GM13976 (cell line): Measurements from ENCODE around the gene RELCH.

ENCODE experiments used
- DNase-seq: peaks from one replicate; pipeline ENCODE4 v3.0.0; 2012; ENCODE audit warnings: low spot score
- CTCF ChIP-seq: IDR thresholded peaks from 2 replicates; pipeline ENCODE4 v1.5.1; 2012; ENCODE audit warnings: borderline replicate concordance, mild to moderate bottlenecking; ENCODE audit not compliant: insufficient read depth; ENCODE audit errors: extremely low read depth, missing control alignments, control extremely low read depth
- in situ Hi-C: fragments of 300-500 bp; cut with MboI; formaldehyde crosslinking; loops from one replicate; pipeline ENCODE4 v1.12.0; 2022; ENCODE audit warnings: low sequenced_read_pairs, mixed read lengths, inconsistent platforms; ENCODE audit not compliant: unreplicated experiment

RELCH gene

GRCh38 chr18:62200121-62200914 lies 13.3 kb downstream of the RELCH start:
- in situ Hi-C loops: no loop called here
- no peak for TF ChIP-seq CTCF

GRCh38 chr18:62201870-62202269 lies 14.8 kb downstream of the RELCH start:
- in situ Hi-C loops: no loop called here
- no peak for TF ChIP-seq CTCF
- no peak for DNase-seq

More at GRCh38 chr18:62200121-62200914, 13.3 kb downstream of the RELCH start:
- DNase-seq: no peak

- DNase-seq: no peak
- in situ Hi-C loops: no loop called here
- TF ChIP-seq CTCF: no peak
Measured at GRCh38 chr18:62205824-62206223, 18.8 kb downstream of the RELCH start.

- in situ Hi-C loops: no loop called here
- no peak for TF ChIP-seq CTCF
- DNase-seq: no peak
Measured at GRCh38 chr18:62206593-62206992, 19.5 kb downstream of the RELCH start.

- TF ChIP-seq CTCF: no peak
- in situ Hi-C loops: no loop called here
- DNase-seq: no peak
Measured at GRCh38 chr18:62209046-62209445, 22.0 kb downstream of the RELCH start.

GRCh38 chr18:62210138-62210537 lies 23.1 kb downstream of the RELCH start:
- no peak for DNase-seq
- in situ Hi-C loops: no loop called here
- TF ChIP-seq CTCF: no peak
